DMS53 treated with DMSO at 0.1 percent for 48 hours (cell line): ENCODE measurements around the gene NPAS1.
"Not testable (repeated sequence)": the region's sequence is repeated elsewhere in the genome, so short reads cannot be mapped to it uniquely, and the experiment has no call there.

Source experiments
- DNase-seq: peaks from one replicate; lab custom pipeline; 2025; ENCODE audit not compliant: unreplicated experiment; lab: John Stamatoyannopoulos, UW

The NPAS1 gene

DNA sequence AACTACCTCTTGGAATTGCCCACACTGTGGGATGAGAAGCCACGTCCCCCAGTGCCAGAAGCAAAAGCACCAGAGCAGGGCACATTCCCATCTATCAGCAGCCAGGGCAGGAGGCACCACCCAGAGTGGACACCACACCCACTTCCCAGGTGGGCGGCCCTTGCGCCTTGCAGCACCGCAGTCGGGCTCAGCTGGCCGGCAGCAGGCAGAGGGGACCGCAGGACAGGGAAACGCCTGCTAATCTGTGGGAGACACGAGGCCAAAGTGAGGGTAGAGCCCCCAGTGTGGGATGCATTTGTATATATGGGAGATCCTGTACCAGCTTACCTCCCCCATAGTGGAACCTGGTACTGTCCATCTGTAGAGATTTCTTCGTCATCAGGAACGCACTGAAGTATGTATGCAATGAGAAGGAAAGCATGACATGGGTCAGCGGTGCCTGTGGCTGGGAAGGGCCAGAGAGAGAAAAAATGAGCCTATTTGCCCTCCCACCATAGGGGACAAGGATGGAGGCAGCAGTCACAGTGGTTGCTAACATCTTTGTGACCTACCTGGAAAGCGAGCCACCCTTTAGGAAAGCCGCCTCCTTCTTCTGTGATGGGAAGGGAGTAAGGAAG lies 30.9 kb upstream of the NPAS1 start:
- DNase-seq = no peak

DNA sequence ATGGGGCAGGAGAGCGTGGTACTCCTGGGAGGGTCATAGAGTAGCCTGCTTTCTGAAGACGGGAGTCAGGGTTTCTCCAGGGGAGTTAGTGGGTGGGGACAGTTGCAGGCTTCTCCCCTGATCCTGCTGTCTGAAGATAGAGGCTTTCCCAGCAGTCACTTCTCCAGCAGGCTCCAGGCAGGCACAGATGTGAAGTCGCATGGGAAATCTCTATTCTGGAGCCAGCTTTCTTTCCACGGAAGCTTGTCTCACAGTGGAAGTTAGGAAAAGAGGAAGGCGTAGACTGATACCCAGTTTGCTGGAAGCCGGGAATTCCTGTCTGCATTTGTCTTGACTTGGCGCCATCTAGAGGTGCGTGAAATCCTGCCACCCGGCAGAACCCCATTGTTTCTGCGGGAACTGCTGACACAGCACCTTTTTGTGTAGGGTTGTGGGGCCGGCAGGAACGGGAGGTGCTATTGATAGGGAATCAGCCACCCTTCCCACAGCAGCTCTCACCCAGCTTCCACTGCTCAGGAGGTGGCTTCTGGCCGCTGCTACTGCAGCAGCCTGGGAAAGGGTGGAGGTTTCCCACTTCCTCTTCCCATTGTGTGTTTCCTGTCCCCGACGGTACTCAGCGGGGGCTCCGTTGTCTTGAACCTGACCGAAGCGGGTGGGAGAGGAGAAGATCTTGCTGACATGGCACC lies 28.5 kb upstream of the NPAS1 start:
- DNase-seq = peak; percentile 82

DNA sequence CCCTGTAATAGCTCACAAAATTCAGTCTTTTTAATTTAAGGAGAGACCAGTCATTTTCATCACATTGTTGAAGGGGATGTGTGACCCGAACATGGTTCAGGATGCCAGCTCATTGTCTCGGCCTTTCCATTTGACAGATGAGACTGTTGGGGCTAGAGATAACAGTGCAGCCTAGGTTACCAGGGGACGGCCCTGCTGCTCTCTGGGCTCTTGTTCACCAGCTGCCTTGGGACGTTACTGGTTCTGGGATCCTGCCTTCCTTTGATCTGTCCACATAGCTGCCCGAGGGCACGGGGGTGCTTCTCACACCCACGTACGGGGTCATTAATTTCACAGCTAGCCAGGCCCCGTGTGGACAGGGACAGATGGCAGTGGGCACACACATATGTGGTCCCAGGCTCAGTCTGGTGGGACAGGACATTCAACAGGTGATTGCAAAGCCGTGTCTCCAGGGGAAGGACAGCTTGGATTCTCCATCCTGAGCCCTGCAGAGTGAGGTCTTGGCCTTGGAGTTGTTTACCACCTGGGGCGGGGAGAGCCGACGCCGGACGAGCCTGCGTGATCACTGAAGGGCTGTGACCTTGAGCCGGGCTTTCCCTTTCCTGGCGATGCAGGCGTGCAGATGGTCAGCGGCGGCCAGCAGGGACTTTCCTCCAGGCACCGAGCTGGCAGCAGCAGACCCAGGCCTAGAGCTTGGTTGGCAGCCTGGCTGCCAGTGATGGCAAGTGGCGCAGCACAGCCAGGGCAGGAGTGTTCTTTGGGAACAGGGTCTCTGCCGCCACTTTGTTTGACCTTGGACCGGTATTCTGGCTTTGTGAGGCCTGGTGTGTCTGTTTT lies 26.7 kb upstream of the NPAS1 start:
- no peak for DNase-seq

DNA sequence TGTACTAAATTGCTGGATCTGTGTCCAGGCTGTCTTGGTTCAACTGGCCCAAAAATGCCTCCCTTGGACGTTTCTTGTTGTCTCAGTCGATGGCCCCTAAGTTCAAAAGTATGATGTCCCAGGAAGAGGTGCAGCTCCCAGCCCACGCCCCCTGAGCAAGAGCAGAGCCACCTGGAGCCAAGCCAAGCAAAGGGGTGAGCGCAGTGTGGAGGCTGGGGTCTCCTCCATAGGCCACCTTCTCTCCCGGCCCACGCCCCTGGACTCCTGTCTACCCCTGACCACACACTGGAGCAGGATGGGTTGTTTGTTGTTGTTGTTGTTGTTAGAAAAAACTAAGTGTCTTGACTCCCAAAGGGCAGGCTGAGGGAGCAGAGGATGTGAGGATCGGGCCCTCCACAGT lies 26.0 kb upstream of the NPAS1 start:
- DNase-seq = no peak

DNA sequence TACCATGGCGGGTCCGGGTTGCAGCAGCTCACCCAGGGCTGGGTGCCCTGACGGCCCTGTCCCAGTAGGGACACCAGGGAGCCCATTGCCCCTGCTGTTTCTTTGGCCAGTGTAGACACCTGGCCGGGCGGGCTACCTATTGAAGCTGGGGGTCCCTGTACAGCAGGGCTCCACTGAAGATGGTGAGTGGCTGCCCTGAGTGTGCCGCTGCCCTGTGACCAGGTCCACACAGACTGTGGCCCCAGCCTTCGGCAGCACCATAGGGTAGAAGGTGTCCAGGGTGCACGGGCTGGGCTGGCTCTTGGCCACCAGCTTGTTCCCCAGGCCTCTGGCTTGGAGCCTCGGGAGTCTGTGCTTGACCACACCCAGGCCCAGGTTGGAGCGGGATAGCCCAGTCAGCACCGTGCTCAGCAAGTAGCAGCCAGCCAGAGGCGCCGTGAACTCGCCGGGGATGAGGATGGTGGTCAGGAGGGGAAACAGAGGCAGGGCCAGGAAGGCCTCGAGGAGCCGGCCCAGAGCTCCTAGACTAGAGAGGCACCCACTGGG lies 25.4 kb upstream of the NPAS1 start:
- no peak for DNase-seq

DNA sequence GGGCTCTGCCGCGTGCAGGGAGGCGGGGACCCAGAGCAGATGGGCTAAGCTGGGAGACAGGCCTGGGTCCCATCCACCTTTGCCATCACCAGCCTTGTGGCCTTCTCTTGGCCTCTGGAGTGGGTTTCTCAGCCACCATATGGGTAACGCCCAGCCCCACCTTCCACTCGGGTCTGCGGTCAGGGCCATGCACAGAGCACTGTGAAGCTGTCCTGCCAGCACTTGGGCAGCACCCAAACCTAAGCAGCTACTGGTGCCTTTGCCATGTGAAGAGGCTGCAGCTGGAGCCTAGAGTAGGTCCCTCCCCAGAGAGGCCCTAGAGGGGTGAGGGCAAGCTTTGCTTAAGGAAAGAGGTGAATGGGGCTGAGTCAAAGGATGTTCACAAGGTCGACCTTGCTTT lies 24.1 kb upstream of the NPAS1 start:
- DNase-seq = no peak

DNA sequence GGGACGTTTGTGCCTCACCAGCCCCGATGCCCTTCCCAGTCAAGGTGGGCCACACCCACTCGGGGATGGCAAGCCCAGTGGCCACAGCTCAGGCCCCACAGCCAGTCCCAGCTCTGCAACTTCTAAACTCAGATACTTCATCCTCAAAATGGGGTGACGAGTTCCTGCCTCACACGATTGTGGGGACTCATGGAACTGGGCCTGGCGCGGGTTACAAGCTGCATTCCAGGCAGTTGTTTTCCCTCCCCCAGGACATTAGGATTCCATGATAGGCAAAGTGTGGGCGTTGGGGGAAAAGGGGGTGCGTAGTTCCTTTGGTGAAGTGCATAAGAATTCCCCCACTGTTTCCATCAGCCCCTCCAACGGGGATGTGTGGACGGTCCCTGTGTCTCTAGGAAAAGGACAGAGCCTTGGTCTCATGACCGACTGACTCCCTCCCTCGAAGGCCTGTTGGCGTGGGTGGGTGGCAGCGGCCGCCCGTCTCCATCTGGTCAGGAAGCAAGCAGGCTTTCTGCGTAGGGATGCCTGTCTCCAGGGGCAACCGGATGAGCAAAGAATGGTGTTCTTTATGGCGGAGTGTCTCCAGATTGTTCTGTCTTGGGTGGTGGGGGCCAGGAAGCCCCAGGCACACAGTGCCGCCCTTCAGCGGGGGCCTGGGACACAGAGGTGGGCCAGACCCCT lies 21.1 kb upstream of the NPAS1 start:
- no peak for DNase-seq

DNA sequence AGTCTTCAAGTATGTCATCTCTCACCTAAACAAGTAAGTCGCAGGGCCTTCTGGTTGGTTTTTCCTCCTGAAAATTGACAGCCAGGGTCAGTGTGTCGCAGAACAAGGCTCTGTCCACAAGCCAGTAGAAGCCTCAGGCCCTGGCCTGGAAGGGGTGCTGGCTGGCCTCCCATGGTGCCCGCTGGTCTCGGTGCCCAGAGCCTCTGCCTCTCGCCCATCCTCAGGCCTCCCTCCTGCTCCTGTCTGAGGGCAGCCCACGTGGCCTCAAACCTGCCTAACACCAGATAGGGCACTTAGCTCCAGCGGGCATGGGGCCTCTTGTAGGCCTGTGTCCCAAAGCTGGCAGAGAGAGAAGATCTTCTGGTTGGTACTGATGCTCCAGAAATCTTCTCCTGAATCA lies 20.3 kb upstream of the NPAS1 start:
- no peak for DNase-seq

DNA sequence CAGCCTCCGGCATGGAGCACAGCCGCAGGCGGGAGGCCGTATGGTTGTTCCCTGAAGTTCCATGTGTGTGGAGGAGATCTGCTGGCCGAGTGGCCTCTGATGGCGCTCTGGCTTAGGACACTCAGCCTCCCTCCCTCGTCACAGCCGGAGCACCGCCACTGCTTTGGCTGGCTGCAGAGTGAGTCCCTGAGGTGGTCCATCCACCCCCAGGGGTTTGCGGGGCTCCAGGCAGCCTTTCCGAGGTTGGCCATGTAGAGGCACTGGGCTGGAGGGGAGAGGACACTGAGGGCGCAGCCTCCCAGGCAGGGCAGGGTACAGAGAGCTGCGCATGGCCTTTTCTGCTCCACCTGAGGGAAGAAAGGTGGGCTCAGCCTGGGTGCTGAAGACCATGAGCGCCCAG lies 19.8 kb upstream of the NPAS1 start:
- no peak for DNase-seq

DNA sequence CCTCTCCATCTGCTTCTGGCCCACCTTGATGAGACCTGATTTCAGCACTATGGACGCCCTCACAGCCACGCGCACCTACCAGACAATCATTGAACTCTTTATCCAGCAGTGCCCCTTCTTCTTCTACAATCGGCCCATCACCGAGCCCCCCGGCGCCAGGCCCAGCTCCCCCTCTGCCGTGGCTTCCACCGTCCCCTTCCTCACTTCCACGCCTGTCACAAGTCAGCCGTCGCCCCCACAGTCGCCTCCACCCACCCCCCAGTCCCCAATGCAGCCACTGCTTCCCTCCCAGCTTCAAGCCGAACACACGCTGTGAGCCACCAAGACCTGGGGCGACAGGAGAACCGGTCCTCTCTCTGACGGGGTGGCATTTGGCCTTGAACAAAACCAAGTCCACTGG lies 19.3 kb upstream of the NPAS1 start:
- no peak for DNase-seq

DNA sequence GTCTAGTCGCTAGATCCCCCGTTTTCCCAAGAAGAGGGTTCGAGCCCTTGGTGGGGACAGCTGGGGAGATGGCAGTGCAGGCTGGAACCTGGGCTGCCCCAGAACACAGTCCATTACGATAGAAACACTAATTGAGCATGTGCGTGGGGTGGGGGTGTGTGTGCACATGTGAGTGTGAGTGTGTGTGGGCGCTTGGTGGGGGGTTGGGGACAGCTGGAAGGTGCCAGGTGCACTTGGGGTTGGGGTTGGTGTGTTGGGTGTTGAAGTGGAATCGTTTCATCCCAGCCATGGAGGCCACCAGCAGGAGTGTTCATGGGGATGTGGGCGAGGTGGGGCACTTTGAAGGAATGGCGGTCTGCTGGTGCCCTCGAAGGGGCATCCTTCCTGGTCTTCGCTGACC lies 18.1 kb upstream of the NPAS1 start:
- DNase-seq = no peak

DNA sequence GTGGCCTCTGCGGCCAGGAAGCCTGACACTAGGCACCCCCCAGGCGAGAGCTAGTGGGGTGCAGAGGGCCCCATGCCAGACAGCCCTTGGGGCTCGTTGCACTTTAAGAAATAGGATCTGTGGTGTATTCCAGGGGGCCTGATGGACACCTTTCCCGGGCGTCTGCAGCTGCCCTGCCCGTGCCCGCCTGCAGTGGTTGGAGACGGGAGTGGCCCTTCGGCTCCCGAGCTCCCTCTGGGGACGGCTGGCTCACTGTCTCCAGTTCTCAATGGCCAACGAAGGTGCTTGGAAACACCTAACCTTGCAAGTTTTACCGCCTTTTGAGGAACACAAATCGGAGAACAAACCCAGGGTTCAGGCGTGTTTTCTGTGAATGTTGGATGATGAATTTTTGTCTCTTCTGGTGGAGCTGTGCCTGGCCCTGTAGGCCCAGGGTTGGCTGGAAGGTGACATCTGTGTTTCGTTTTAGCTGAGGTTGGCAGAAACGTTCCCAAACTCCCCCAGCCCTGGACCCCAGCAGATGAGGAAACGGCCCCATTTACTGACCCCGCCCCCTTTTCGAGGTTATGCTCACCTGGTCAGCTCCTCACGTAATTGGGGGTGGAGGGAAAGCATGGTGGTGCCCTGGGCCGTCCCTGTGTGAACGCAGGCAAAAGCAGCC lies 17.4 kb upstream of the NPAS1 start:
- DNase-seq = peak; percentile 43

DNA sequence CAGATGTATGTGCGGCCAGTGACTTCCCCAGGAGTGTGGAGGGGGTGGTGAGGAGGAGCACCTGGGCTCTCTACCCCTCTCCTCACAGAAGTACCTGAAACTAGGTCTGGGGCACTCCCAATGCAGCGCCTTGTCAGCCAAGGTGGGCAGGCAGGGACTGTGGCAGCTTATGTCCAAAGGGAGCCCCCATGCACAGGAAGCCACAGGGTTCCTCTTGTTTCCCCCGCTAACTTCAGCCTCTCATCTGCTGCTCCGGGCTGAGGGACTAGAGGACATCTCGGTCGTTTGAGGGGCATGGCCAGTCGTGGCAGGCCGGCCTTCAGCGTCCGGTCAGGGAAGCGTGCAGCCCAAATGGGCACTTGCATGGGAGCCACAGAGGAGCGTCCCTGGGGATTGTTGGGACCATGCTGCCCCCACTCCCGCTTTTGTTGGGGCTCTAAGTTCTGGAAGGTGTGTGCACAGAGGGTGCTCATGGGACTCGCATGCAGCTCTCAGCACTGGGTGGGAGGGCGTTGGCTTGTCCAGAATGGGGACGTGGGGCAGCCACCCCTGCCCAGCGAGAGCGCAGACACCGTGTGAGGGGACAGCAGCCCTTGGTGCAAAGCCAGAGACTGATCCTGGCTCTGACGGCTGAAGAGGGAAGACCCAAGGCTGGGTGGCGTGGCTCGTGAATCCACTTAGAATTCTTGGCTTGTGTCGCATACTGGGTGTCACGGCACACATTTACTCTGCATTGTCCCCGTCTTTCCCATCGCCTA lies 16.6 kb upstream of the NPAS1 start:
- no peak for DNase-seq

DNA sequence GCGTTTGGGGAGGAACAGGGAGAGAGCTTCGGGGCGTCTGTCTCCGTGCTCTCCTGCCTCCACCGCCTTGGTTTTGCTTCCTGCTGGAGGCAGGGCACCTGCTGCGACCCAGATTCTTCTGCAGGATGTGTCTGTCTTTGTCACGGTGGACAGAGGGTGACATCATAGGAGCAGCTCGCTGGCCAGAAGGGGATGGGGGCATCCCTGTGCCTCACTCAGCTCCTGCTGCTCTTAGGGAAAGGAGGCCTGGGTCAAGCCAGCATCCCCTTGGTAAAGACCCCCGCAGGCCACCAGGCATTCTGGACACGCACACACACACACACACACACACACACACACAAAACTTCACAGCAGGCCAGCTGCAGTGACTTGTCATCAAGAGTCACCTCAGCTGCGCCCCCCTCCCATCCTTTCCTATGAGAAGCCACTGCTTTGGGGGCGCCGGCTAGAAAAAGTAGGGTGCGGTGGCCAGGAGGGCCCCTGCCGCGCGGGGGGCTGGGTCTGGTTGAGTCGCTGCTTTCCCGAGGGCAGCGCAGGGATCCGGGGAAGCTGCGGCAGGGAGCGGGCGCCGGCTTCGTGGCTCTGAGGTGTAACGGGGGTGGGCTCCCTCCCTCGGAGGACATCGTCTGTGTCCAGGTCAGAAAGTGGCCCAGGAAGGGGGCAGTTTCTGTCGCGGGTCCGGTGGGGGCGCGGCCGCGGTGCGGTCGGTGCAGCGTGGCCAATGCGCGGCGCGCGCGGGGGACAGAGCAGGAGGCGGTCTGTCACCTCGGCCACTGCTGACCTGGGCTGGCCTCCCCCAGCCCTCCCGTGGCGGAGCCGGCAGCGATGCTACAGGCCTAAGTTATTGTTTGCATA lies 15.8 kb upstream of the NPAS1 start:
- peak; percentile 51 for DNase-seq

DNA sequence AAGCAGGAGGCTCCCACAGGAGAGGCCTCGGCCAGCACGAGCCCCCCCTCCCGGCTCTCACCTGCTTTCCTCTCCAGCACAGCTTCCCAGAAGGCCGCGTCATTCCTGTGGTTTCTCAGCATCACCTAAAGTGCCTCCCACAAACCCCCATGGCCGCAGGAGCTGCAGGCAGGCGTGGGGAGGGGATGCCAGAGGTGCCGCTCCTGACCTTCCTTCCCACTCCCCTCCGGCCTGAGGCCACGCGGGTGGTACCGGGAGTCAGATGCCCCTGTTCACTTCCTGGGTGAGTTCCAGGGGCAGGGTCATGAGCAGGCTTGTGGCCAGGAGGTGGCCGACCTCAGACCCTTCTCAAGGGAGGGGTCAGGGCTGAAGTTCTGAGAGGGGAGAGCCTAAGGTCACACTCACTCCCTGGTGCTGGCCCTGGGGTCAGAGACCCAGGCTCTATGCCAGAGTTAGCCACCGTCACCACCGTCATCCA lies 14.4 kb upstream of the NPAS1 start:
- DNase-seq = no peak

DNA sequence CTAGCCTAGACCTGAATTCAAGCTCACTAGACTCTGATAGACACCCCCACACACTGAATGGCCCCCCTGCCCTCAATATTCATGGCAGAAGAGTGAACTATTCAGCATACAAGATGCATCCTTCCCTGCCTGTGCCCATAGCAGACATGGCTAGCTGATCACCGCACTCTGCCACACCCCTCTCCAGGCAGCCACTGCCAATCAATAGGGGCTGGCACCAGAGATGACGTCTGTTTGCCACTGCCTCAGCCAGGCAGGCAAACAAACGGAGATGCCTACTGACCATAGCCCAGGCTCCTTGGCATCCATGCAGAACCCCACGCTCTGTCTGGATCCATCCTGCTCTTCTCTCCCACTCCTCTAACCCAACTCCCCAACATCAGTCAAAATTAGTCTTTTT lies 13.8 kb upstream of the NPAS1 start:
- no peak for DNase-seq

DNA sequence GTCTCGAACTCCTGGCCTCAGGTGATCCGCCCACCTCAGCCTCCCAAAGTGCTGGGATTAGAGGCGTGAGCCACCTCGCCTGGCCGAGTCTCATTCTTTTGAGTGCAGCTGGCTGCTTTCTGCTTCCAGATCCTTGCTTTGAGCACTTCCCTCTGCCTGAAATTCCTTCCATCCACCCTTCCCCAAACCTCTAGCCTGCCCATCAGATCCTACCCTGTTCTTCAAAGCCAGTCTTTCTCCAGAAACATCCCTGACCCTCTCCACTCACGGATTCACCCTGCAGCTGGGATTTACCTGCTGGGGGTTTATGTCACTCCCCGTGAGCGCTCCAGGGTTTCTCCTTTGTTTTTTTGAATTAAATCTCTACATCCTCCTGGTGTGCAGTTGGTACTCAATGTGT lies 13.1 kb upstream of the NPAS1 start:
- no peak for DNase-seq

DNA sequence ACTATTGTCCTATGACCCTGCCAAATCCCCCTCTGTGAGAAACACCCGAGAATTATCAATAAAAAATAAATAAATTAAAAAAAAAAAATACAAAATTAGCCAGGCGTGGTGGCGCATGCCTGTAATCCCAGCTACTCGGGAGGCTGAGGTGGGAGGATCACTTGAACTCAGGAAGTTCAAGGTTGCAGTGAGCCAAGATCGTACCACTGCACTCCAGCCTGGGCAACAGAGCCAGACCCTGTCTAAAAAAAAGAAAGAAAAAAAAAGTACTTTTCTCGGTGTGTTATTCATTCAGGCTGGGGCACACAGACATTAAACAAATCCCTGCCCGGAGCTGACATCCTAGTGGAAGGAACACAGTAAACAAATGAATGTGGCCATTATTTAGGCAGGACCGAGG lies 9.1 kb upstream of the NPAS1 start:
- DNase-seq = not testable (repeated sequence)

DNA sequence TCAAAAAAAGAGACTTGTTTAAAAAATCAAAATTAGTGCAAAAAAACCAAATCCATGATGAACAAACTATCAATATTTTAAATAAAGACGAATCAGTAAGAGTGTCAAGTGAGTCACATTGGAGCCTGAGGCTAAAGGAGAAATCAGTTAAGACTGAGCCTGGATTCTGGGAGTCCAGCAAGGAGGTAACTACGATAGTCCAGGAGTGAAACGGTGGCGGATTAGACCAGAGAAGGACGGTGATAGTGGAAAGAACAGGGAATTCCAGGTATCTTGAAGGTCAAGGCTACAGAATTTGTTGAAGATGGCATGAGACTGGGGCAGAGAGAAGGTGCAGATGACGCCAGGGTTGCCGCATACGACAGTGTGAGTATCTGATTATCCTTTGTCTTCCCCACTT lies 7.0 kb upstream of the NPAS1 start:
- DNase-seq = no peak
